Measurements from ENCODE around the gene KANK2. TPM values are rescaled to one million over a fixed set of nuclear protein-coding genes. Genes with fewer than 3 reads are reported as not detected.

KANK2 gene
- total and polyA plus RNA-seq, 10 of the 15 experiments (the other 5 are each of a cell fraction or from before 2014, with no cell fraction given): 4.9 to 33.0 (median 21.0) TPM

DNA sequence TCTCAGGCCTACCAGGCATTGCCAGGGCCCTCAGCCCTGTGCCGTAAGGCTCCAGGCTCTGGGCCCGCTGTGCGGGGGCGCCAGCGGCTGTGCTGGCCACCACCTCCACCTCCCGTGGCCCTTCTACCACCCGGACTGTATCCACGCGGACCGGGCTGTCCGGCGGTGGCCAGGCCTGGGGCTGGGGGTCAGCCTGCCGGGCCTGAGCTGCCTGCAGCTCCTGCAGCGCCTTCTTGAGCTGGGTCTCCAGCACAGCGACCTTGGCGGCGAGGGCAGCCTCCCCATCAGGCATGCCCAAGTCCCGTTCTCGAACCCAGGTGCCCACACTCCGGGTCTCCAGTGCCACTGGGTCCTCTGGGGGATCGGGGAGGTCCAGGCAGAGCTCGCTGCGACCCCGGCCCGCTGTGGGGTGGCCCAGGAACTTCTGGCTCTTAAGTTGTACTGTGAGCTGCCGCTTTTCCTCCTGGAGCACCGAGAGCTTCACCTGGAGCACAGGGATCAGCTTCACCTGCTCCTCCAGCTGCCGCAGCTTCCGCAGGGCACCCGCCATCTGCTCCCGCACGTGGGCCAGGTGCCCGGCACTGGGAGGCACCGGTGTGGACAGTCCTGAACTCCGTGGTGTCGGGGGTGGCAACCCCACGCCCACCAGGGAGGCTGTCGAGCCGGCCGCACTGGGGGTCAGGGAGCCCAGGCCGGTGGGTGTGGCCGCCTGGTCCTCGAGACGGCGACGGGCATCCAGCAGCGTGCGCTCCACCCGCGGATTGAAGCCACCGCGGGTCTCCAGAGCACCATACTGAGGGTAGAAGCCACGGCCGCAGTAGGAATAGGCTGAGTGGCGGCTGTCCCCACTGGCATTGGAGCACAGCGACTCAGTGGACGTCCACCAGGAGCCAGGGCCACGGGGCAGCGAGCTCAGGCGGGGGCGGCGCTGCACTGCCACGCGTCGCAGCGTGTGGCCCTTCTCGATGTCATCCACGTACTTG lies 4.1 kb downstream of the KANK2 start:
- no peaks in the 10 kb centered on the region; the same call in 2 of the 3 replicates for H3K9me3 ChIP-seq (replicated peaks; ENCODE audit: control insufficient read depth, insufficient read depth, low read length)
- ChIA-PET SMC1A (ENCODE audit: uncharacterized antibody, unreplicated experiment) (no interaction called here), CTCF (no interaction called here), POLR2A (no interaction called here), RAD21 (ENCODE audit: unreplicated experiment) (no interaction called here)
- no peaks in the 10 kb centered on the region for H3K27me3 ChIP-seq (replicated peaks in 1 of 2; ENCODE audit: control insufficient read depth in 2 of 2, insufficient read depth in 2 of 2, low read length in 1 of 2)
- no peak for ATAC-seq
- H2AFZ ChIP-seq (ENCODE audit: control insufficient read depth, low read depth, low read length): no peak overlapping the region
- DNase-seq (ENCODE audit: low read depth, low spot score): no peak
- intact Hi-C loops (cut with micrococcal nuclease; ENCODE audit: unreplicated experiment) (no loop called here), in situ Hi-C loops (cut with MboI) (no loop called here)
- no peak overlapping the region for H3K27ac ChIP-seq (ENCODE audit: control insufficient read depth, insufficient read depth)
- no peak for FAIRE-seq
- BruUV-seq (replicated peaks): no TSS peak
- TF ChIP-seq CHD1 (IDR thresholded peaks at IDR 0.05; ENCODE audit: low read depth, low read length) (no peak), MEF2B (IDR thresholded peaks at IDR 0.05; ENCODE audit: partially characterized antibody, poor library complexity, severe bottlenecking) (no peak), SREBF2 (IDR thresholded peaks at IDR 0.05; ENCODE audit: low read length) (no peak), CEBPB (IDR thresholded peaks at IDR 0.05; ENCODE audit: borderline replicate concordance in 1 of 2, low read depth in 2 of 2, low read length in 2 of 2) (no peak), MXI1 (IDR thresholded peaks at IDR 0.05; ENCODE audit: low read depth, low read length) (no peak), HDGF (IDR thresholded peaks at IDR 0.05) (no peak), SMARCA5 (IDR thresholded peaks at IDR 0.05) (no peak)
- H3K4me3 ChIP-seq: no peak overlapping the region
- H3K79me2 ChIP-seq (ENCODE audit: control insufficient read depth, insufficient read depth, low read length): peaks cover 3% of the 10 kb centered on the region
- H3K4me2 ChIP-seq (ENCODE audit: control insufficient read depth, insufficient read depth): no peak overlapping the region
- no peak overlapping the region for H3K9ac ChIP-seq (ENCODE audit: control insufficient read depth, insufficient read depth, low read length)
- peaks cover 22% of the 10 kb centered on the region for H3K4me1 ChIP-seq (ENCODE audit: control insufficient read depth, insufficient read depth, low read length)
- 95% methylated on average over 56 of the region's 68 CpGs for WGBS (ENCODE audit: insufficient coverage, insufficient replicate concordance, low lambda C conversion rate, missing lambda C conversion rate)
- H3K36me3 ChIP-seq (ENCODE audit: control insufficient read depth in 2 of 2, insufficient read depth in 2 of 2, low read length in 1 of 2): no peaks in the 10 kb centered on the region; a peak in 1 of 4 replicates
- no peaks in the 10 kb centered on the region for H4K20me1 ChIP-seq (ENCODE audit: control insufficient read depth, insufficient read depth)

All from GM12878 (cell line).